Left renal cortex interstitium (tissue), 4 donors: ENCODE data around the gene DUSP1. TPM values are rescaled to one million over a fixed set of nuclear protein-coding genes. Genes with fewer than 3 reads are reported as not detected.

Source experiments
- DNase-seq, 4 donors: peaks; one replicate each; pipeline ENCODE4 v3.0.0-alpha.2; 2013; ENCODE audit warnings: low read depth in 4 of 4, low spot score in 2 of 4, missing footprints in 1 of 4
- polyA plus RNA-seq, 4 donors: library from polyadenylated mRNA; unstranded; fragments of 120-200 nt; gene quantifications; one replicate each; pipeline ENCODE4 v1.2.1, GENCODE V29; 2013; ENCODE audit not compliant: insufficient read length in 4 of 4

DUSP1 gene
- polyA plus RNA-seq, 4 donors, result 32.7 to 148 (median 43.7) TPM

DNA sequence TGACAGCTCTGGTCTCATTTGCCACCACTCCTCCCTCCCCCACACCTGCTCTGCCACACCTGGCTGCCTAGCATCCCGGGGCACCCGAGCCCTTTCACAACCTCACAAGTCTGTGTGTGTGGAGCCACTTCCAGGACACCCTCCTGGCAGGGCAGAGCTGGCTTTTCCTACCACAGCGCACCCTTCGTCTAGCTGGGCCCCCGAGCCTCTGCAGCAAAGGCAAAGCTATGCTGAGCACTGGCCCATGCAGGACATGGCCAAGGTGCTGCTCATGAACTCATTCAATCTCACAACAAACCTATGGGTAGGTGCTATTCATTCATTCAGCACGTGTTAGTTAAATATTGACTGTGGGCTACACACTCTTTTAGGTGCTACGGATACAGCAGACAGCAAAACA is 43.4 kb downstream of the DUSP1 start:
- DNase-seq, result no peak

DNA sequence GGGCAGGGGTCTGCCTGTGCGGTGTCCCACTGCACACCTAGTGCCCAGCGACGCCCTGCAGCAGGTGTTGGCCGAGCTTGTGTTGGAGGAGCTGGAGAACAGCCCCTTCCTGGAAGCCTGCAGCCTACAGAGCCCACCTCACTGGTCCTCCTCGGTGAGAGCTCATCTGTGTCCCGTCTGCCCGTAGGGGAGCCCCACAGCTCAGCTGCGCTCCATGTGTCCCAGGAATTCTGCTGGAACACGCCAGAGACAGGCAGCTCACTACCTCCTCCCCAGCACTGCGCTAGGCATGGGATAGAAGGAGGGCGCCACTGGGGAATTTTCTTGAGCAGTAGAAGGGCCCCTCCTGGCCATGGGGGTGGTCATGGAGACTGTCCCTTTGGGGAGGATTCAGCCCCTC is 44.0 kb downstream of the DUSP1 start:
- no peak for DNase-seq

DNA sequence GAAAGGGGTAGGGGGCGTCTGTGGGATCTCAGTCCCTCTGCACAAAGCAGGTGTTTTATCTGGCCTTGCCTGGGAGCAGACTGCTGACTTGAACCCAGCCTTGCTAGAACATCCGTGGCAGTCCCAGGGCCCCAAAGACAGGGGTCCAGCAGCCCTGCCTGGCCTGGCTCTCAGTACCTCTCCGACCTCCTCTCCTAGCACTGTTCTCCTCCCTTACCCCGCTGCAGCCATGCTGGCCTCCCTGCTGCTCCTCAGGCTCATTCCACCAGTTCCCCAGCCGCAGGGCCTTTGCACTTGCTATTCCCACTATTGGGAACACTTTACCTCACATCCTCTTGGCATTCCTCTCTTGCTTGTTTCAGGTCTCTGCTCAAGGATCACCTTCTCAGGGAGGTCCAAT is 45.2 kb downstream of the DUSP1 start:
- no peak for DNase-seq

DNA sequence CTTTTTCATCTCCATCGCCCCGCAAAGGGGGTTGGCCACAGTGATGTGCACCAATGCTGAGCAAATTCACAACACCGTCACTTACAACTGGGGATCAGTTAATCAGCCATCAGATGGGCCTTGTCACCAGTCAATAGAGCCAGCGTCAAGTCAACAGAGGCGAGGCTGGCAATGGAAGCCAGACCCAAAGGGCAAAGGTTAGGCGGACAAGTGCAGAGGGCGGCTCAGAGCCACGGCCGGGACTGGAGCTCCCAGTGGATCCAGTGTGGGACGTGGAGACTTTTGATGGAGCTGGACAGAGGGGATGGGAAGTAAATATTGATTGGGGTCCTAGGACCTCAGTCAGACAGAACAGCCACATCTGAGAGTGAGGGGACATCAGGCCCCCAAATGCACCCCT is 45.7 kb downstream of the DUSP1 start:
- no peak for DNase-seq

DNA sequence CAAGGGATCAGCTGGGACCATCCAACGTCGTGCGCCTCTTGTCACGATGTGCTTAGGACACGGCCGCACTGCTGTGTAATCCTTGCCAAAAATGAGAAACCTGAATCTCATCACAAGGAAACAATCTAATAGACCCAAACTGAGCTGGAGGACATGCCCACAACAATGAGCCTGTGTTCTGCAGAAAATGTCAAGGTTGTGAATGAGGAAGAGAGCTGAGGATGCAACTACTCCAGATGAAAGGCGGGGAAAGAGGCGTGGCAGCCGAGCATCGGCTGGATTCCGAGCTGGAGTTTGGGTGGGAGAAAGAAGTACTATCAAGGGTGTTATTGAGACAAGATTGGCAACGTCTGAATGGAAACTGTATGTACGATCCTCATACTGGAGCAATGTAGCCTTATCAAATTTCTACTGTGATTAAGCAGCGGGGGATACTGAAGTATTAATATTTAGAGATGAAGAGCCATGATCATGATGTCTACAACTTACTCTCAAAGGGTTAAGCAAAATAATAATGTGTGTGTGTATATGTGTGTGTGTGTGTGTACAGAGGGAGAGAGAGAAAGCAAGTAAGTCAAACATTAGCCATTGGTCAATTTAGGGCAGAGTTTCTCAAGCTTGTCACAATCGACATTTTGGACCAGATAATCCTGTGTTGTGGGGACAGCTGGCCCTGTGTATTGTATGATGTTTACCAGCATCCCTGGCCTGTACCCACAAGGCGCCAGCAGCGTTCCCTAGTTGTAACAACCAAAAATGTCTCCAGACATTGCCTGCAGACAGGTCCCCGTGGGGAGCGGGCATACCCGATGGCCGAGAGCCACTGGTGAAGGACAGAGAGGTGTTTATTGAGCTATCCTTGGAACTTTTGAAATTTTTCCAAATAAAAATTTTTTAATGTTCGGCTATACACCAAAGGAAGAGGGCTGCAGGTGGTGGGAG is 46.5 kb downstream of the DUSP1 start:
- no peak for DNase-seq

DNA sequence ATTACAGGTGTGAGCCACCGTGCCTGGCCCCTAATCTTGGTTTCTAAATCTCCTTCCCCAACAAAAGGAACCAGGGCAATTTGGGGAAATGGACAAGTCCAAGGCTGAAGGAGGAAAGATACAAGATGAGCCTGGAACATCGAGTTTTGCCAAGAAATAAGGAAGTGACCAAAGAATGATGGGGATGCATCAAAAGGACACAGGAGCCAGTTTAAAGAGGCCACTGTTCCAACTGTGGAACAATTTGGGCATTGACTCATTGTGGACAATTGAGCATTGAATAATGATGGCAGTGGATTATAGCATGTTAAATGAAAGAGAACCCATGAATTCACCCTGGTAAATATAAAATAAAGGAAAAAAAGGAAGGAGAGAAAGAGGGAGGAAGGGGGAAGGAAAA is 47.5 kb downstream of the DUSP1 start:
- no peak for DNase-seq

DNA sequence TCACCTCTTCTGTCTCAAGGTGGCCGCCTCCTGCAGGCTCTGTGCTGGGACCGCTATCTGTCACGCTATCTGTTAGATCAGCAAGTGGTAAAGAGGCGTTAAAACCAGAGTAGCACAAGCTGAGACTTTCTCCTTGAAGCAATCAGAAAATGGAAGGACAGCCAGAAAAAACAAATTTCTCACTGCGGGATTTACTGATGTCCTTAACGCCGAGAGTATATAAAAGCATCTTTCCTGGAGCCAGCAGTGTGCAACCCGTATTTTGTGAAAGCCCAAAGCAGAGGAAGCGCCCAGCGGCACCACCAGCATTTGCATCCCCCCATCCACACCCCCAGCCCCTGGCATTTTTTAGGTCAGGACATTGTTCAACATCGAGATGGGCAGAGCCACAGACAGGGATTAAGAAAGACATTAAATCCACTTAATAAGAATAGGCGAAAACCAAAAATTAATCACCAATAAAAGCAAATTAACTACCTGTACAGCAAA is 48.6 kb downstream of the DUSP1 start:
- no peak for DNase-seq

DNA sequence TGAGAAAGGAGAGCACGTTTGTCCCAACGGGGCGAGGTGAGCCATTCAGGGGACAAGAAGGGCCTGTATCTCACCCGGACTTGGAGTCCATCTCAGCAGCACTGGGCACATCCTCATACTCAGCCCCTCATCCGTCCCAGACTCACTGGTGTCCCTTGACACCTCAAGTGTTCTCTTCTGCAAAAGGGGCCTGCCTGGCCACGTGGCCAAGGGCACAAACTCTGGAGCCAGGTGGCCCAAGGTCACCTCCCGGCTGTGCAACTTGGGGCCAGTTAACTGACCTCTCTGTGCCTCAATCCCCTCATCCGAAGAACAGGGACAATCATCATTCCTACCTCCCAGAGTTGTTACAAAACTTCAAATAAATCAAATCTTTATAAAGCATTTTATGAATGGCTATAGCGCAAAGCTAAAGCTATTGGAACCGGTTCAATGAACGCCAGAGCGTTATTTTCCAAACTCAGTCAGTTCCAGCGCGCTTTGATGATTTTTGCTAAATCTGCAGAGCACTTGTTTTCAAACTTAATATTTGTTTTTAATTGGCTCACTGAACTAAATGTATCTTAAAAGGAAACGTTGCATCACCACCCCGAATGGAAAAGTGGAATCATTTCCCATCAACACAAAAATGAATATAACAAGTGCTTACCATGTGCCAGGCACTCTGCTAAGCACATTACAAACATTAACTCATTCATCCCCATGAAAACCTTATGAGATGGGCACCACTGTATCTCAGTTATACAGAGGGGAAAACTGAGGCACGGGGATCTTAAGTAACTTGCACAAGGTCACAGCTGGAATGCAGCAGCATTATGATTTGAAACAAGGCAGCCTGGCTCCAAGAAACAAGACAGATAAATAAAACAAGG is 49.3 kb downstream of the DUSP1 start:
- no peak for DNase-seq

DNA sequence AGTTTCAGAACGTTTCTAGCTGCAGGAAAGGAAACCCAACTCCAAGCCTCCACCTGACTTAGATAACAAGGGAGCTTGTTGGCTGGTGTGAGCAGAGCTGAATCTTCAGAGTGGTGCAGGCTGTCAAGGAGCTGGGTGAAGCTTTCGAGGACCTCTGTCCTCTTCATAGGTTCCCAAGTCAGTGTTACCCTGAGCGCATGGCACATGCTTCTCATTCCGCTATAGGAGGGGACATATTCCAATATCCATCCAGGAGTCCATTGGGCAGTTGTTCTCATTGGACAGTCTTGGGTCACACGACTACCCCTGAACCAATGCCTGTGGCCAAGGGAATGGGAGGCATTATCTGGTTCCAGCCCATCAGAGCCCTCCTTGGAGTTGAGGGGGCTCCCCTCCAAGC is 50.3 kb downstream of the DUSP1 start:
- no peak for DNase-seq

DNA sequence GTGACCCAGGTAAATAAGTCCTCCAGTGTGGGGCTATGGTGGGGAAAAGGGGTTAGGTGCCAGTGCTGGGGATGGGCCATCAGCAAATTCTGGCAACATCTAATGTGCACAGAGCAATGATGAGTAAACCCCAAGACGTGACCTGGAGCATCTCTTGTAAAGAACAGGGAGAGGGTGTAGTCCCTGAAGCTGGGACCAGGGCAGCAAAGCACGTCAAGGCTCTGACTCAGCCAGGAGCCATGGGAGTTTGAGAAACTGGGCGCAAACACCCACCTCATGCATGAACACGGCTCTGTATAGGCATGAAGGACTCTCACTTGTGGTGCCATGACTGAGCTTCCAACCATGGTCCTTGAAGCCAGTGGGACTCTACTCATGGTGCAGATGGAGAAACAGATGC is 51.8 kb downstream of the DUSP1 start:
- DNase-seq, result no peak

DNA sequence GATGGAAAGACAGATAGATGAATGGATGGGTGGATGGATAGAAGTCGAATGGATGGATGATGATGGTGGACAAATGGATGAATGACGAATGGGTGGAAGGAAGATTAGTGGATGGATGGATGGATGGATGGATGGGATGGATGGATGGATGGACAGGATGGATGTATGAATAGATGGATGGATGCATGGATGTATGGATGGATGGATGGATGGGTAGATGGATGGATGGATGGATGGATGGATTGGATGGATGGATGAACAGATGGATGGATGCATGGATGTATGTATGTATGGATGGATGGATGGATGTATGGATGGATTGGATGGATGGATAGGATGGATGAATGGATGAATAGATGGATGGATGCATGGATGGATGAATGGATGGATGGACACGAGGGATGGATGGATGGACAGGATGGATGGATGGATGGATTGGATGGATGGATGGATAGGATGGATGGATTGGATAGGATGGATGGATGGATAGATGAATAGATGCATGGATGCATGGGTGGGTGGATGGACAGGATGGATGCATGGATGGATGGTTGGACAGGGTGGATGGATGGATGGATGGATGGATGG is 52.4 kb downstream of the DUSP1 start:
- DNase-seq, result no peak

Other genes starting within 250 kb of the DUSP1 start
- gene NEURL1B, start 129.9 kb downstream of the DUSP1 start, polyA plus RNA-seq, result 10 to 100 TPM; 13.6 to 17.0 (median 15.4) TPM
- gene ERGIC1, start 63.1 kb upstream of the DUSP1 start, polyA plus RNA-seq, result 100 to 1,000 TPM; 110 to 125 (median 119) TPM
- gene RPL26L1, start 188.2 kb upstream of the DUSP1 start, polyA plus RNA-seq, result 10 to 100 TPM; 53.3 to 71.1 (median 63.7) TPM
- 100 to 1,000 TPM; 189 to 293 (median 207) TPM for gene ATP6V0E1, start 212.6 kb upstream of the DUSP1 start, polyA plus RNA-seq